Small intestine (tissue), 7 donors: ENCODE measurements around the gene ZSCAN26. TPM values are rescaled to one million over a fixed set of nuclear protein-coding genes. Genes with fewer than 3 reads are reported as not detected.
A peak's percentile ranks its signal among the peaks of the same experiment; 100 is the strongest.

Source experiments
- DNase-seq, 2 donors: peaks; one replicate each; pipeline versions ENCODE4 v3.0.0 to v3.0.0-alpha.2; 2013
- FAIRE-seq: peaks from 2 replicates; lab custom pipeline; 2012; peaks lifted over from hg19 to GRCh38; lab: Jason Lieb, UNC
- H3K27ac ChIP-seq, 3 donors: one replicate each; pipeline ENCODE4 v1.5.1; 2013; ENCODE audit warnings: low read length in 2 of 3, mild to moderate bottlenecking in 2 of 3, control low read depth in 1 of 3, inconsistent platforms in 1 of 3, low read depth in 1 of 3, moderate library complexity in 1 of 3
- H3K27me3 ChIP-seq, 3 donors: one replicate each; pipeline ENCODE4 v1.6.1; 2013; ENCODE audit warnings: low read length in 3 of 3, inconsistent platforms in 1 of 3; ENCODE audit not compliant: control insufficient read depth in 3 of 3, insufficient read depth in 3 of 3
- H3K36me3 ChIP-seq, 3 donors: one replicate each; pipeline ENCODE4 v1.6.1; 2013; ENCODE audit warnings: low read length in 3 of 3, inconsistent platforms in 1 of 3, low read depth in 1 of 3, mild to moderate bottlenecking in 1 of 3, moderate library complexity in 1 of 3; ENCODE audit not compliant: control insufficient read depth in 3 of 3, insufficient read depth in 2 of 3
- H3K4me1 ChIP-seq, 3 donors: one replicate each; pipeline ENCODE4 v1.6.1; 2013; ENCODE audit warnings: low read length in 2 of 3, inconsistent platforms in 1 of 3, low read depth in 1 of 3, mild to moderate bottlenecking in 1 of 3, moderate library complexity in 1 of 3; ENCODE audit not compliant: control insufficient read depth in 3 of 3, insufficient read depth in 2 of 3
- H3K4me3 ChIP-seq, 3 donors: one replicate each; pipeline ENCODE4 v1.5.1; 2013; ENCODE audit warnings: low read length in 3 of 3, control low read depth in 1 of 3, inconsistent platforms in 1 of 3, low read depth in 1 of 3, mild to moderate bottlenecking in 1 of 3, moderate library complexity in 1 of 3
- H3K9me3 ChIP-seq, 2 donors: one replicate each; pipeline ENCODE4 v1.6.1; 2013; ENCODE audit warnings: low read depth in 1 of 2, low read length in 1 of 2; ENCODE audit not compliant: control insufficient read depth in 2 of 2, insufficient read depth in 1 of 2
- WGBS, 3 donors: extraction: QIAGEN DNeasy Blood & Tissue Kit; methylation state at CpG; one replicate each; pipeline ENCODE4 v1.1.7; 2013; 5-methylcytosine and 5-hydroxymethylcytosine counted together
- polyA plus RNA-seq, 4 donors: library from polyadenylated mRNA; stranded (reverse) in 3 of 4; unstranded in 1 of 4; fragments of 200-250 nt in 3 of 4; fragments of 120-200 nt in 1 of 4; gene quantifications; one replicate each; pipeline versions ENCODE4 v1.2.1 to v1.2.3, GENCODE V29; 2013
- donor health status: healthy with polysubstance abuse.
- donor health status: control.
- donor health status: control.
- donor health status: Bipolar disorder and iron deficiency.
- donor health status: healthy.

Gene ZSCAN26
- polyA plus RNA-seq, 4 donors = 4.7 to 21.1 (median 6.7) TPM

- FAIRE-seq (no peak), DNase-seq (no peak)
- Histone ChIP-seq H3K27ac (no peak overlapping the region), H3K4me3 (peak overlapping the region in 1 of 3 donors; percentile 88), H3K27me3 (no peaks in the 10 kb centered on the region), H3K36me3 (peaks cover 4 to 17% (median 4%) of the 10 kb centered on the region in 3 donors), H3K4me1 (peaks cover 0 to 10% (median 7%) of the 10 kb centered on the region in 3 donors), H3K9me3 (no peaks in the 10 kb centered on the region)
- 79 to 87% (median 83%) methylated on average over 2 of the region's 2 CpGs for WGBS, 3 donors
Measured at GRCh38 chr6:28250747-28251146, 16.2 kb upstream of the ZSCAN26 start.

- Histone ChIP-seq H3K27me3 (no peaks in the 10 kb centered on the region), H3K9me3 (no peaks in the 10 kb centered on the region), H3K4me1 (peaks cover 0 to 10% (median 7%) of the 10 kb centered on the region in 3 donors), H3K36me3 (peaks cover 0 to 10% (median 2%) of the 10 kb centered on the region in 3 donors), H3K27ac (peak overlapping the region in 2 of 3 donors; percentile 45 to 51), H3K4me3 (peak overlapping the region; percentile 72 to 88 (median 87))
- 0 to 1% (median 0%) methylated on average over 24 to 25 of the region's 25 CpGs for WGBS, 3 donors
- FAIRE-seq (no peak), DNase-seq (peak in 1 of 2 donors; percentile 21)
Measured at GRCh38 chr6:28251661-28252008, 15.3 kb upstream of the ZSCAN26 start.

GRCh38 chr6:28252009-28252975 is 14.7 kb upstream of the ZSCAN26 start, which contains the start of gene ZKSCAN4:
Gene ZKSCAN4 (minus strand): TSS chr6:28252269. CDS start chr6:28251980, 289 bp downstream.
- peaks cover 0 to 10% (median 7%) of the 10 kb centered on the region in 3 donors for H3K4me1 ChIP-seq
- H3K9me3 ChIP-seq = no peaks in the 10 kb centered on the region
- H3K27ac ChIP-seq = peak within 1 kb of the TSS in 2 of 3 donors; percentile 45 to 51
- no peak for FAIRE-seq
- DNase-seq = peak; percentile 84 to 95
- peaks cover 0 to 8% (median 2%) of the 10 kb centered on the region in 3 donors for H3K36me3 ChIP-seq
- H3K4me3 ChIP-seq = peak within 1 kb of the TSS; percentile 72 to 88 (median 87)
- H3K27me3 ChIP-seq = no peaks in the 10 kb centered on the region
- 7 to 8% (median 7%) methylated on average over 14 of the region's 14 CpGs for WGBS, 3 donors

- 81 to 100% (median 85%) methylated on average over 1 of the region's 1 CpG for WGBS, 3 donors
- no peak for FAIRE-seq
Measured at GRCh38 chr6:28254121-28254519, 12.8 kb upstream of the ZSCAN26 start.

GRCh38 chr6:28257042-28257441 is 9.9 kb upstream of the ZSCAN26 start:
- Histone ChIP-seq H3K27ac (no peak overlapping the region), H3K4me1 (peaks cover 0 to 11% (median 2%) of the 10 kb centered on the region in 3 donors), H3K27me3 (peaks cover 0 to 21% (median 0%) of the 10 kb centered on the region in 3 donors), H3K9me3 (peaks cover 0 to 26% of the 10 kb centered on the region in 2 donors), H3K4me3 (no peak overlapping the region), H3K36me3 (no peaks in the 10 kb centered on the region)
- WGBS, 3 donors = 0% methylated on average over 1 of the region's 1 CpG
- FAIRE-seq = no peak
- DNase-seq = no peak

More at GRCh38 chr6:28254121-28254519, 12.8 kb upstream of the ZSCAN26 start:
- DNase-seq = no peak
- Histone ChIP-seq H3K4me3 (no peak overlapping the region), H3K9me3 (peaks cover 0 to 9% of the 10 kb centered on the region in 2 donors), H3K4me1 (peaks cover 0 to 15% (median 7%) of the 10 kb centered on the region in 3 donors), H3K36me3 (no peaks in the 10 kb centered on the region), H3K27ac (no peak overlapping the region), H3K27me3 (peaks cover 0 to 10% (median 0%) of the 10 kb centered on the region in 3 donors)

- H3K4me3 ChIP-seq = peak within 1 kb of the TSS in 2 of 3 donors; percentile 4 to 45
- WGBS, 3 donors = 31 to 53% (median 50%) methylated on average over 58 of the region's 58 CpGs
- FAIRE-seq = no peak
Measured at GRCh38 chr6:28258877-28259777, 7.8 kb upstream of the ZSCAN26 start, which contains the start of gene NKAPL. Gene NKAPL (plus strand): TSS chr6:28259297. CDS start chr6:28259372, 75 bp downstream.

GRCh38 chr6:28263922-28264321 is 3.0 kb upstream of the ZSCAN26 start:
- WGBS, 3 donors = 53 to 69% (median 59%) methylated on average over 2 of the region's 2 CpGs
- Histone ChIP-seq H3K27me3 (peaks cover 0 to 17% (median 0%) of the 10 kb centered on the region in 3 donors), H3K9me3 (peaks cover 0 to 20% of the 10 kb centered on the region in 2 donors), H3K4me3 (no peak overlapping the region), H3K36me3 (peaks cover 0 to 3% (median 0%) of the 10 kb centered on the region in 3 donors), H3K4me1 (peaks cover 0 to 5% (median 4%) of the 10 kb centered on the region in 3 donors), H3K27ac (no peak overlapping the region)
- FAIRE-seq (no peak), DNase-seq (no peak)

More at GRCh38 chr6:28258877-28259777, 7.8 kb upstream of the ZSCAN26 start, which contains the start of gene NKAPL:
- Histone ChIP-seq H3K36me3 (no peaks in the 10 kb centered on the region), H3K4me1 (peaks cover 0 to 7% (median 0%) of the 10 kb centered on the region in 3 donors), H3K27me3 (peaks cover 0 to 24% (median 0%) of the 10 kb centered on the region in 3 donors), H3K27ac (peak within 1 kb of the TSS in 1 of 3 donors; percentile 37), H3K9me3 (peaks cover 0 to 27% of the 10 kb centered on the region in 2 donors)
- DNase-seq = peak; percentile 58 to 77
